ENCODE results near the gene SUGT1. TPM values are rescaled to one million over a fixed set of nuclear protein-coding genes. Genes with fewer than 3 reads are reported as not detected.

SUGT1 gene
- total and polyA plus RNA-seq, 10 of the 15 experiments (the other 5 are each of a cell fraction or from before 2014, with no cell fraction given) = 46.7 to 122 (median 77.3) TPM

GRCh38 chr13:52638666-52639328 is 13.8 kb upstream of the SUGT1 start:
- no peak overlapping the region for H3K4me2 ChIP-seq (ENCODE audit: control insufficient read depth, insufficient read depth)
- H4K20me1 ChIP-seq (ENCODE audit: control insufficient read depth, insufficient read depth) = no peaks in the 10 kb centered on the region
- FAIRE-seq (no peak), DNase-seq (ENCODE audit: low read depth, low spot score) (no peak), ATAC-seq (no peak)
- WGBS (ENCODE audit: insufficient coverage, insufficient replicate concordance, low lambda C conversion rate, missing lambda C conversion rate) = 71% methylated on average over 5 of the region's 5 CpGs
- H3K9ac ChIP-seq (ENCODE audit: control insufficient read depth, insufficient read depth, low read length) = no peak overlapping the region
- SMC1A ChIA-PET (ENCODE audit: uncharacterized antibody, unreplicated experiment) = interaction anchor here (0.7 to 1.4 kb wide), 8 partner anchors 10 to 1014 kb away, joined by 3 to 8 read pairs (median 4); partner anchors contain the start of gene SUGT1
- H3K27ac ChIP-seq (ENCODE audit: control insufficient read depth, insufficient read depth) = no peak overlapping the region
- no TSS peak for BruUV-seq (replicated peaks)
- no peaks in the 10 kb centered on the region for H3K27me3 ChIP-seq (replicated peaks in 1 of 2; ENCODE audit: control insufficient read depth in 2 of 2, insufficient read depth in 2 of 2, low read length in 1 of 2)
- H3K36me3 ChIP-seq (ENCODE audit: control insufficient read depth in 2 of 2, insufficient read depth in 2 of 2, low read length in 1 of 2) = peaks cover 0 to 13% of the 10 kb centered on the region in 2 experiments; a peak in 3 of 4 replicates
- CTCF ChIA-PET = interaction anchor here (0.6 to 2.2 kb wide), 6 partner anchors 12 to 1195 kb away, joined by 3 to 11 read pairs (median 4); partner anchors contain the start of gene SUGT1
- no peak for TF ChIP-seq POLR2AphosphoS5 (IDR thresholded peaks at IDR 0.05; ENCODE audit: low read length)
- no peak for TF ChIP-seq YY1 (IDR thresholded peaks at IDR 0.05; ENCODE audit: low read depth, low read length)
- no peak for TF ChIP-seq NKRF (conservative IDR thresholded peaks at IDR 0.05)
- TF ChIP-seq ZBTB4 (CRISPR knock-in tag; IDR thresholded peaks at IDR 0.05) = no peak
- TF ChIP-seq NR2C1 (IDR thresholded peaks at IDR 0.05) = no peak
- no peak for TF ChIP-seq REST (IDR thresholded peaks at IDR 0.05; ENCODE audit: low read depth, low read length)
- no peak for TF ChIP-seq PAX8 (IDR thresholded peaks at IDR 0.05)
- TF ChIP-seq NR2F1 (conservative IDR thresholded peaks at IDR 0.05) = no peak
- in situ Hi-C loops (cut with MboI) (no loop called here), intact Hi-C loops (cut with micrococcal nuclease; ENCODE audit: unreplicated experiment) (no loop called here)
- no peaks in the 10 kb centered on the region for H3K9me3 ChIP-seq (replicated peaks; ENCODE audit: control insufficient read depth, insufficient read depth, low read length)
- RAD21 ChIA-PET (ENCODE audit: unreplicated experiment) = interaction anchor here (1.1 kb wide), 1 partner anchor 16 kb away, joined by 4 read pairs; no protein-coding TSS in a partner anchor
- no peak overlapping the region for H2AFZ ChIP-seq (ENCODE audit: control insufficient read depth, low read depth, low read length)
- POLR2A ChIA-PET = interaction anchor here (0.7 kb wide), 1 partner anchor 154 kb away, joined by 5 read pairs; no protein-coding TSS in a partner anchor
- no peaks in the 10 kb centered on the region for H3K79me2 ChIP-seq (ENCODE audit: control insufficient read depth, insufficient read depth, low read length)
- H3K4me1 ChIP-seq (ENCODE audit: control insufficient read depth, insufficient read depth, low read length) = no peaks in the 10 kb centered on the region
- no peak overlapping the region for H3K4me3 ChIP-seq

All from GM12878 (cell line).